ENCODE data around the gene FBXO21.

DNA sequence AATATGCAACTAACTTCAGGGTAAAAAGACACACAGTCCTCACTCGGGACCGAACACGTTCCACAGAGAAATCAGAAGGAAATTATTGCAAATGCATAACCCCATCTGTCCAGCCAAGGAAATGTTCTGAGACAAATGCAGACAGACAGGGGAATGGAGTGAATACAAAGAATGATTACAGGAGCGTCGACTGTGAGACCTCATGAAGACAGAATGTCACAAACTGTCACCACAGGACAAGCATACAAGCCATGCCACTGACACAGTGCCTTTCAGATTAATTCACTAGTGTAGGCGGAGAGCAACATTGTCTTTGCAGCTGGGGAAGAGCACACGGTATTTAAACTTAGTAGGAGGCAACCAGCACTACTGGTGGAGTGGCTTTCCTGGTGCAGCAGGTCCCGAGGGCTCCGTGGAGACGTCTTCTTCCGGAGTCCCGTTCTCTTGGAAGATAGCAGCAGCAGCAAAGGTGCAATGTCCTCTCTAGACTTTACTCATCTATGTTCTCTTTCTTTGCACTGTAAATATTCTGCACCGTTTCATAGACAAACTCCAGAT, 44.6 kb downstream of the FBXO21 start:
- no peak for TF ChIP-seq EZH2 (IDR thresholded peaks at IDR 0.05; ENCODE audit: borderline replicate concordance, insufficient read depth, low read depth, low read length, poor library complexity, severe bottlenecking)
- TF ChIP-seq, protein P1, sequence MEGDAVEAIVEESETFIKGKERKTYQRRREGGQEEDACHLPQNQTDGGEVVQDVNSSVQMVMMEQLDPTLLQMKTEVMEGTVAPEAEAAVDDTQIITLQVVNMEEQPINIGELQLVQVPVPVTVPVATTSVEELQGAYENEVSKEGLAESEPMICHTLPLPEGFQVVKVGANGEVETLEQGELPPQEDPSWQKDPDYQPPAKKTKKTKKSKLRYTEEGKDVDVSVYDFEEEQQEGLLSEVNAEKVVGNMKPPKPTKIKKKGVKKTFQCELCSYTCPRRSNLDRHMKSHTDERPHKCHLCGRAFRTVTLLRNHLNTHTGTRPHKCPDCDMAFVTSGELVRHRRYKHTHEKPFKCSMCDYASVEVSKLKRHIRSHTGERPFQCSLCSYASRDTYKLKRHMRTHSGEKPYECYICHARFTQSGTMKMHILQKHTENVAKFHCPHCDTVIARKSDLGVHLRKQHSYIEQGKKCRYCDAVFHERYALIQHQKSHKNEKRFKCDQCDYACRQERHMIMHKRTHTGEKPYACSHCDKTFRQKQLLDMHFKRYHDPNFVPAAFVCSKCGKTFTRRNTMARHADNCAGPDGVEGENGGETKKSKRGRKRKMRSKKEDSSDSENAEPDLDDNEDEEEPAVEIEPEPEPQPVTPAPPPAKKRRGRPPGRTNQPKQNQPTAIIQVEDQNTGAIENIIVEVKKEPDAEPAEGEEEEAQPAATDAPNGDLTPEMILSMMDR (IDR thresholded peaks at IDR 0.05): no peak
